ENCODE measurements around the gene RABEPK. TPM values are rescaled to one million over a fixed set of nuclear protein-coding genes. Genes with fewer than 3 reads are reported as not detected.

Gene RABEPK
- total RNA-seq, 4 donors from 2014 or later, result 11.4 to 14.6 (median 13.3) TPM

Other genes with a start within 250 kb of the RABEPK start
- 10 to 100 TPM in 2 of 4 donors, 1 to 10 TPM in 2; 5.9 to 38.1 (median 10.2) TPM for gene SCAI, start 57.0 kb upstream of the RABEPK start, total RNA-seq
- gene PPP6C, start 10.7 kb upstream of the RABEPK start, total RNA-seq, result 10 to 100 TPM; 26.8 to 36.8 (median 29.6) TPM
- 10 to 100 TPM; 42.4 to 88.4 (median 74.6) TPM for gene HSPA5, start 40.8 kb downstream of the RABEPK start, total RNA-seq
- gene GAPVD1, start 61.3 kb downstream of the RABEPK start, total RNA-seq, result 10 to 100 TPM; 49.3 to 87.5 (median 58.7) TPM

All from suprapubic skin (tissue), 4 donors.